Measurements from ENCODE around the gene GNL1. TPM values are rescaled to one million over a fixed set of nuclear protein-coding genes. Genes with fewer than 3 reads are reported as not detected.

GNL1 gene
- total and polyA plus RNA-seq, 2 donors (not counting 1 experiment from before 2014, with no cell fraction given) = 36.0 to 107 TPM

DNA sequence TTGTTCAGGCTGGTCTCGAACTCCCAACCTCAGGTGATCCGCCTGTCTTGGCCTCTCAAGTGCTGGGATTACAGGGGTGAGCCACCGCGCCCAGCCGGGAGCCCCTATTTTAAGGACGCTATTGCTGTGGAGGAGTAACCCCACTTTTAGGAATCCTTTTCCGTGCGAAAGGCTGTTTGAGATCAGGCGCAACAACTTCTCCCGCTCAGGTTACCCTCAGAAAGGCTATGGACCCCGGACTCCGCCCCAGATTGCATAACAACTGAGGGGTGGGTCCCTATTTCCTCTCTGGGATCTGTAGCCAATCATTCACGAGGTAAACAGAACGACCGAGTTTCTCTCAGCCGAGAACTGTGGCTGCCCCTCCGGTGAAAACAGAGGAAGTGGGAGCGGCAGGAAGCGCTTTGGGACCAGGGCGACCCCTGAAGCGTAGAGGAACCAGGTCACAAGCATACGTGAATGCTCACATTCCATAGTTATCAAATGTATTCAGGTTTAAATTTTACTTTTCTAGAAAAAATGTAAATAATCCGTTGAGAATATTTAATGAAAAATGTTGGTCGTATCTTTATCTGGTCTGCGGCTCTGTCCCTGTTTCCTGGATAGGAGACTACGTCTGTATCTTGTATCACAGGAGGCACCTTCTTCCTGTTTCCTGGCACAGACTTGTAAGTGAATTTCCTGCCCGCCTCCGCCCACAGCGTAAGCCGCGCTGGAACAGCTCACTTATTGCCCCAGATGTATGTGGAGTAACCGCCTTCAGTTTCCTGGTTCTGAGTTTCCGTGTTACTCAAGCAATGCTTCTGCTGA, 40.1 kb downstream of the GNL1 start:
- Histone ChIP-seq H3K36me3 (replicated peaks in 1 of 2; ENCODE audit: control extremely low read depth in 1 of 2, control insufficient read depth in 1 of 2, extremely low read depth in 1 of 2, insufficient read depth in 2 of 2, low read length in 1 of 2) (no peaks in the 10 kb centered on the region), H3K4me2 (replicated peaks; ENCODE audit: low read depth, low read length, poor library complexity, severe bottlenecking) (peak overlapping the region; percentile 90), H3K27ac (ENCODE audit: low read length in 2 of 2) (peak overlapping the region; percentile 88 to 99), H3K79me2 (ENCODE audit: control insufficient read depth, insufficient read depth, low read length) (peaks cover 11% of the 10 kb centered on the region), H3K27me3 (replicated peaks in 1 of 4; ENCODE audit: control extremely low read depth in 1 of 4, control insufficient read depth in 3 of 4, insufficient read depth in 4 of 4, low read length in 3 of 4) (no peaks in the 10 kb centered on the region), H3K9me3 (ENCODE audit: control extremely low read depth in 1 of 3, control insufficient read depth in 2 of 3, insufficient read depth in 1 of 3, low read length in 2 of 3) (peaks cover 0 to 33% (median 0%) of the 10 kb centered on the region in 3 donors), H3K4me3 (ENCODE audit: control extremely low read depth in 1 of 5, extremely low read depth in 1 of 5, insufficient read depth in 1 of 5, low read depth in 2 of 5, low read length in 4 of 5) (peak overlapping the region; percentile 31 to 73 (median 58)), H3K9ac (ENCODE audit: low read length) (peak overlapping the region; percentile 67), H3K4me1 (ENCODE audit: control insufficient read depth in 2 of 2, insufficient read depth in 2 of 2, low read length in 2 of 2) (peaks cover 34 to 66% of the 10 kb centered on the region in 2 donors), H4K20me1 (ENCODE audit: control insufficient read depth, insufficient read depth, low read length, poor library complexity, severe bottlenecking) (no peaks in the 10 kb centered on the region), H2AFZ (ENCODE audit: insufficient read depth, low read depth, low read length, poor library complexity, severe bottlenecking) (peak overlapping the region; percentile 63)
- no peak for TF ChIP-seq EZH2 (IDR thresholded peaks at IDR 0.05; ENCODE audit: borderline replicate concordance, insufficient read depth, low read depth, low read length, poor library complexity, severe bottlenecking)
- TF ChIP-seq, protein P1, sequence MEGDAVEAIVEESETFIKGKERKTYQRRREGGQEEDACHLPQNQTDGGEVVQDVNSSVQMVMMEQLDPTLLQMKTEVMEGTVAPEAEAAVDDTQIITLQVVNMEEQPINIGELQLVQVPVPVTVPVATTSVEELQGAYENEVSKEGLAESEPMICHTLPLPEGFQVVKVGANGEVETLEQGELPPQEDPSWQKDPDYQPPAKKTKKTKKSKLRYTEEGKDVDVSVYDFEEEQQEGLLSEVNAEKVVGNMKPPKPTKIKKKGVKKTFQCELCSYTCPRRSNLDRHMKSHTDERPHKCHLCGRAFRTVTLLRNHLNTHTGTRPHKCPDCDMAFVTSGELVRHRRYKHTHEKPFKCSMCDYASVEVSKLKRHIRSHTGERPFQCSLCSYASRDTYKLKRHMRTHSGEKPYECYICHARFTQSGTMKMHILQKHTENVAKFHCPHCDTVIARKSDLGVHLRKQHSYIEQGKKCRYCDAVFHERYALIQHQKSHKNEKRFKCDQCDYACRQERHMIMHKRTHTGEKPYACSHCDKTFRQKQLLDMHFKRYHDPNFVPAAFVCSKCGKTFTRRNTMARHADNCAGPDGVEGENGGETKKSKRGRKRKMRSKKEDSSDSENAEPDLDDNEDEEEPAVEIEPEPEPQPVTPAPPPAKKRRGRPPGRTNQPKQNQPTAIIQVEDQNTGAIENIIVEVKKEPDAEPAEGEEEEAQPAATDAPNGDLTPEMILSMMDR (IDR thresholded peaks at IDR 0.05) = no peak
- peak overlapping the region; percentile 99 for H3K27ac Mint-ChIP-seq
- H3K4me1 Mint-ChIP-seq = peaks cover 60% of the 10 kb centered on the region
- intact Hi-C loops (cut with micrococcal nuclease) = loop anchor here (1.0 kb wide), 3 partner anchors 13 to 55 kb away; partner anchors contain the start of genes ABCF1 and HLA-E
- H3K27me3 Mint-ChIP-seq = no peaks in the 10 kb centered on the region
- ATAC-seq (ENCODE audit: low read depth) (peak; percentile 85), DNase-seq (peak; percentile 95)
- ChIA-PET CTCF (interaction anchor here (0.7 to 11.9 kb wide), 10 partner anchors 12 to 163 kb away, joined by 3 to 140 read pairs (median 3); no protein-coding TSS in a partner anchor), POLR2A (interaction anchor here (0.6 to 3.5 kb wide), 16 partner anchors 7 to 1316 kb away, joined by 3 to 28 read pairs (median 6); no protein-coding TSS in a partner anchor)
- H3K4me3 Mint-ChIP-seq = peak overlapping the region; percentile 90
- no peaks in the 10 kb centered on the region for H3K9me3 Mint-ChIP-seq (ENCODE audit: insufficient read depth)
- under 1% methylated on average over 26 of the region's 33 CpGs for WGBS (ENCODE audit: insufficient coverage)

All from B cell (primary cell).